Loucy (cell line): ENCODE results near the gene NHS.

ENCODE experiments used
- CTCF ChIP-seq: fragments of 200-600 bp; sonication (generic); conservative IDR thresholded peaks from 2 replicates; pipeline ENCODE4 v1.5.1; 2014; ENCODE audit warnings: mild to moderate bottlenecking, antibody characterized with exemption, low read length
- EZH2phosphoT487 ChIP-seq: fragments of 200-600 bp; IDR thresholded peaks from 2 replicates; pipeline ENCODE4 v1.6.1; 2018; ENCODE audit warnings: antibody characterized with exemption, mild to moderate bottlenecking, moderate library complexity, borderline replicate concordance

- TF ChIP-seq CTCF (no peak), EZH2phosphoT487 (no peak)
Measured at GRCh38 chrX:17432158-17432557, 57.2 kb downstream of the NHS start.
